H1 (cell line): ENCODE results near the gene AGPAT4. TPM values are rescaled to one million over a fixed set of nuclear protein-coding genes. Genes with fewer than 3 reads are reported as not detected.
A peak's percentile ranks its signal among the peaks of the same experiment; 100 is the strongest.

Experiments used
- ASH2L ChIP-seq: fragments of 200-600, 300-600 bp; sonication (generic); IDR thresholded peaks from one replicate; pipeline ENCODE4 v1.7.1; 2017; ENCODE audit warnings: low read length
- CBX5 ChIP-seq: fragments of 300-800, 300-1000 bp; sonication (generic); IDR thresholded peaks from 2 replicates; pipeline ENCODE4 v1.7.1; 2016; ENCODE audit warnings: antibody characterized with exemption, low read length, low read depth
- CEBPB ChIP-seq: IDR thresholded peaks from 2 replicates; pipeline ENCODE4 v1.6.1; 2012; ENCODE audit warnings: low read depth, low read length
- EZH2 ChIP-seq: fragments of 200-600 bp; sonication (generic); IDR thresholded peaks from 2 replicates; pipeline ENCODE4 v1.7.1; 2012; ENCODE audit warnings: low read depth, mild to moderate bottlenecking, moderate library complexity, low read length, inconsistent platforms; ENCODE audit not compliant: severe bottlenecking
- NANOG ChIP-seq: IDR thresholded peaks from 2 replicates; pipeline ENCODE4 v1.6.1; 2011; ENCODE audit warnings: low read length, low read depth, mild to moderate bottlenecking, inconsistent platforms; ENCODE audit not compliant: insufficient read depth, poor library complexity, severe bottlenecking
- PHF8 ChIP-seq: fragments of 200-600 bp; sonication (generic); conservative IDR thresholded peaks from 2 replicates; pipeline ENCODE4 v1.7.1; 2012; ENCODE audit warnings: low read depth, mild to moderate bottlenecking, inconsistent platforms, low read length, moderate library complexity
- POU5F1 ChIP-seq: IDR thresholded peaks from 2 replicates; pipeline ENCODE4 v1.6.1; 2011; ENCODE audit warnings: low read depth, mild to moderate bottlenecking, low read length, moderate library complexity
- RAD21 ChIP-seq, 2 experiments: IDR thresholded peaks in 1 of 2; conservative IDR thresholded peaks in 1 of 2; 2 replicates each; pipeline ENCODE4 v1.6.1; 2011; ENCODE audit warnings: low read depth in 2 of 2, low read length in 2 of 2, improper control_type of control experiment in 1 of 2, inconsistent platforms in 1 of 2, mild to moderate bottlenecking in 1 of 2, moderate library complexity in 1 of 2
- SP4 ChIP-seq: IDR thresholded peaks from 2 replicates; pipeline ENCODE4 v1.6.1; 2012; ENCODE audit warnings: low read length, inconsistent platforms
- TEAD4 ChIP-seq: IDR thresholded peaks from 2 replicates; pipeline ENCODE4 v1.6.1; 2012; ENCODE audit warnings: low read depth, low read length, inconsistent platforms, mixed read lengths
- YY1 ChIP-seq: IDR thresholded peaks from 2 replicates; pipeline ENCODE4 v1.6.1; 2011; ENCODE audit warnings: low read depth, mild to moderate bottlenecking, low read length
- polyA plus RNA-seq, 7 experiments: library from polyadenylated mRNA; depleted of rRNA in 3 of 7; stranded (reverse) in 5 of 7; unstranded in 2 of 7; fragments of >200 nt in 5 of 7; fragments of 200-250 nt in 2 of 7; gene quantifications; 1 replicate in 5 of 7; 2 replicates in 1 of 7; 4 replicates in 1 of 7; pipeline versions ENCODE4 v1.2.1 to v1.2.3, GENCODE V29; 2011 to 2013; ENCODE audit warnings: missing spikeins in 2 of 7, mixed read lengths in 2 of 7
- total RNA-seq: library from RNA; stranded (reverse); fragmentation: NEBNext Ultra II Directional; extraction: Animal tissue kit (Norgen Biotek cat#: 25700); gene quantifications from 2 replicates; pipeline ENCODE4 v1.2.1, GENCODE V29; 2021
- TF ChIP-seq, protein P1 (sequence below), 3 experiments: IDR thresholded peaks; 1 replicate in 2 of 3; 2 replicates in 1 of 3; pipeline versions ENCODE4 v1.5.1 to v1.6.1; 2011; ENCODE audit warnings: low read length in 3 of 3, mild to moderate bottlenecking in 3 of 3, inconsistent platforms in 2 of 3, low read depth in 1 of 3, moderate library complexity in 1 of 3; ENCODE audit not compliant: insufficient read depth in 1 of 3; ENCODE audit errors: control extremely low read depth in 1 of 3
- TF ChIP-seq, protein P2 (sequence below): IDR thresholded peaks from 2 replicates; pipeline ENCODE4 v1.6.1; 2012; ENCODE audit warnings: inconsistent platforms

AGPAT4 gene
- total and polyA plus RNA-seq, 2 of the 8 experiments (the other 6 are each of a cell fraction or from before 2014, with no cell fraction given), result 13.5 to 23.8 TPM

DNA sequence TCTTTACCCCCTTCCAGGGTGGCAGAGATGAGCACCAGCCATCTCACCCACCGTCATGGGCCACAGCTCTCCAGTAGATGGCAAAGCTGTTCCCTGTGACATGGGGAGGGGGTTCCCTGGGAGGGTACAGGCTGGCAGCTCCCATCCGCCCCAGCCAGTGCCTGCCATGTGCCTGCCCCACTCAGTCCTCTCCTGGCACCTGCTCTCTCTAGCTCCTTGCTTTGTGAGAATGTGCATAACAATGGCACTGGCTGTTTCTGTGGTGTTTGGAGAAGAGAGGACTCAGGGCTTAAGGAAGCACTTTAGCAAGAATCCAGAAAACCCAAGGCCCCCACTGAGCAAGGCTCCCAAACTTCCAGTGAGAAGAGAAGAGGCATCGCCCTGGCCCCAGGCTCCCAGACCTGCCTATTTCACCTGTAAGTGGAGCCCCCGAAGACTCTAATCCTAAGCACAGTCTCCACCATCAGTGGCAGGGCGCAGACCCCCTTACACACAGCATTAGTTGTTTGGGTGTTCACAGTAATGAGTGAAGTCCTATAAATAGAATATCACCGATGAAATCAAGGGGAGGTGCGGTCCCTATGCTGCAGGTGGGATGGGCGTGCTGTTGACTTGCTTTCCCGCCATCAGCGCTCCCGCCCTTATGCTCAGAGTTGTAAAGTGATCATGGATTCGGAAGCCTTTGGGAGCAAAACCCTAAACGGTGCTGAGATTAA is 110.2 kb downstream of the AGPAT4 start (continued):
- TF ChIP-seq, protein P1, sequence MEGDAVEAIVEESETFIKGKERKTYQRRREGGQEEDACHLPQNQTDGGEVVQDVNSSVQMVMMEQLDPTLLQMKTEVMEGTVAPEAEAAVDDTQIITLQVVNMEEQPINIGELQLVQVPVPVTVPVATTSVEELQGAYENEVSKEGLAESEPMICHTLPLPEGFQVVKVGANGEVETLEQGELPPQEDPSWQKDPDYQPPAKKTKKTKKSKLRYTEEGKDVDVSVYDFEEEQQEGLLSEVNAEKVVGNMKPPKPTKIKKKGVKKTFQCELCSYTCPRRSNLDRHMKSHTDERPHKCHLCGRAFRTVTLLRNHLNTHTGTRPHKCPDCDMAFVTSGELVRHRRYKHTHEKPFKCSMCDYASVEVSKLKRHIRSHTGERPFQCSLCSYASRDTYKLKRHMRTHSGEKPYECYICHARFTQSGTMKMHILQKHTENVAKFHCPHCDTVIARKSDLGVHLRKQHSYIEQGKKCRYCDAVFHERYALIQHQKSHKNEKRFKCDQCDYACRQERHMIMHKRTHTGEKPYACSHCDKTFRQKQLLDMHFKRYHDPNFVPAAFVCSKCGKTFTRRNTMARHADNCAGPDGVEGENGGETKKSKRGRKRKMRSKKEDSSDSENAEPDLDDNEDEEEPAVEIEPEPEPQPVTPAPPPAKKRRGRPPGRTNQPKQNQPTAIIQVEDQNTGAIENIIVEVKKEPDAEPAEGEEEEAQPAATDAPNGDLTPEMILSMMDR (IDR thresholded peaks at IDR 0.05; ENCODE audit: control extremely low read depth in 1 of 3, insufficient read depth in 1 of 3, low read depth in 1 of 3, low read length in 3 of 3), result 0 out of 4 replicates have a peak, but pooled peaks of 1 of the 3 experiments have one; percentile 8
- no peak for TF ChIP-seq PHF8
- TF ChIP-seq, protein P2, sequence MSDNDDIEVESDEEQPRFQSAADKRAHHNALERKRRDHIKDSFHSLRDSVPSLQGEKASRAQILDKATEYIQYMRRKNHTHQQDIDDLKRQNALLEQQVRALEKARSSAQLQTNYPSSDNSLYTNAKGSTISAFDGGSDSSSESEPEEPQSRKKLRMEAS, result peak; percentile 87
- no peak for TF ChIP-seq EZH2
- peak; percentile 1 to 26; a peak in 2 of 4 replicates for TF ChIP-seq RAD21 (IDR thresholded peaks at IDR 0.05 in 1 of 2, conservative IDR thresholded peaks at IDR 0.05 in 1 of 2; ENCODE audit: low read depth in 2 of 2, low read length in 2 of 2)
- peak; percentile 96 for TF ChIP-seq POU5F1
- no peak for TF ChIP-seq CEBPB
- TF ChIP-seq YY1, result 0 out of 2 replicates have a peak, but pooled peaks have one; percentile 13
- no peak for TF ChIP-seq SP4
- TF ChIP-seq NANOG, result peak; percentile 4
- TF ChIP-seq CBX5, result no peak
- TF ChIP-seq ASH2L, result no peak
- peak; percentile 47; the same call in 1 of the 2 replicates for TF ChIP-seq TEAD4
